Measurements from ENCODE around the gene CHL1.

GRCh38 chr3:365268-365667 is 168.7 kb downstream of the CHL1 start:
- TF ChIP-seq CTCF (IDR thresholded peaks at IDR 0.05; ENCODE audit: low read depth, low read length, poor library complexity, severe bottlenecking) (no peak), EZH2phosphoT487 (IDR thresholded peaks at IDR 0.05; ENCODE audit: borderline replicate concordance, low read length) (no peak)
